GM12892 (cell line): ENCODE measurements around the gene NPPC.

Experiments used
- POLR2A ChIP-seq: IDR thresholded peaks from 2 replicates; pipeline ENCODE4 v1.6.1; 2011; ENCODE audit warnings: low read depth, low read length, control low read depth
- POLR2AphosphoS5 ChIP-seq: IDR thresholded peaks from 2 replicates; pipeline ENCODE4 v1.6.1; 2011; ENCODE audit warnings: low read depth, low read length, control low read depth

DNA sequence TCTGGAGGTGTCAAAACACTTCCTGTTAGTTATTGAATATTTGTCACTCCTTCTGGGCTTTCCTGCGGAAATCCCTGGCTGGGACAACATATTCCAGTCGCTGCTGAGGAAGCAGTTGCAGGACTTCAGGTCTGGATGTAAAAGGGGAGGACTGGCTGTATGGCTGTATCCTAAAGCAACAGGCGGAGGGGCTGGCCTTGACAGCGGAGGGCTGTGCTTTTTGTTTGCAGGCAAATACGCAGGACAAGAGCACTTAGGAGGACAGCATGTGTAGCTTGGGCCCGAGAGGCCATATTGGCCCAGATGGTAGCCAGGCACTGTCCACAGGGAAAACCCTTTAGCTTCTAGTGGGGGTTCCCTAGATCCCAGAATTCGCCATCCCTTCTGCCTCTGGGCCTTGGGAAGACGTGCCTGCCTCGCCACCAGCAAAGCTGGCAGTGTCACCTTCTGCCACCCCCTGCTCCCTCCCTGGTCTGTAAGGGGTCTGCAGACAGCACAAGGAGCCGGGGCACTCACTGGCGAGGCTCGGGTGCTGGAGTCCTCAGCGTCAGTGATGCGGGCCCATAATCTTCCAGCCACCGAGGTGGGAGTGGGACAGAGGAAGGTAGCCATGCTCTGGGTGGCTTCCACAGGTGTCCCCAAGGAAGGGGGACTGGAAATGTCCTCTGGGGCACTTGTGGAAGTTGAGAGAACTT, 6.7 kb downstream of the NPPC start:
- TF ChIP-seq POLR2A, result no peak
- no peak for TF ChIP-seq POLR2AphosphoS5
